GM12878 (cell line): ENCODE results near the gene IL20RB. TPM values are rescaled to one million over a fixed set of nuclear protein-coding genes. Genes with fewer than 3 reads are reported as not detected.

ENCODE experiments used
- ATAC-seq: fragments of 200-7000 bp; cut with Tn5 transposase; 3 replicates; pipeline ENCODE4 v1.9.1; 2020; ENCODE audit warnings: mild to moderate bottlenecking, moderate library complexity
- BruUV-seq: library from RNA; stranded (reverse); fragments of 400-500 nt; replicated peaks from 2 replicates; lab custom pipeline; 2021; lab: Mats Ljungman, UMichigan
- CTCF ChIA-PET: fragments of 300-600 bp; sonication (Branson Sonifier 250); formaldehyde crosslinking; extraction: SDS; loops from one replicate; lab custom pipeline; 2021; ENCODE audit warnings: inconsistent platforms; lab: Yijun Ruan, JAX
- POLR2A ChIA-PET: fragments of 350-600 bp; formaldehyde crosslinking; extraction: SDS; loops from one replicate; lab custom pipeline; 2021; ENCODE audit warnings: inconsistent platforms; lab: Charles Lee
- RAD21 ChIA-PET: fragments of 300-600 bp; sonication (Branson Sonifier 250); formaldehyde crosslinking; loops from one replicate; lab custom pipeline; 2023; ENCODE audit warnings: antibody characterized with exemption; ENCODE audit not compliant: unreplicated experiment; lab: Charles Lee
- SMC1A ChIA-PET: fragments of 300-600 bp; sonication (Branson Sonifier 250); formaldehyde crosslinking; loops from one replicate; lab custom pipeline; 2023; ENCODE audit not compliant: unreplicated experiment, uncharacterized antibody; lab: Charles Lee
- DNase-seq: peaks from one replicate; pipeline ENCODE4 v3.0.0-alpha.2; 2011; ENCODE audit warnings: low read depth, low spot score
- FAIRE-seq: peaks from 3 replicates; lab custom pipeline; 2011; peaks lifted over from hg19 to GRCh38; lab: Jason Lieb, UNC
- H2AFZ ChIP-seq: 2 replicates; pipeline ENCODE4 v1.6.0; 2011; ENCODE audit warnings: low read depth, low read length, control low read depth; ENCODE audit not compliant: control insufficient read depth
- H3K27ac ChIP-seq: 2 replicates; pipeline ENCODE4 v1.5.1; 2011; ENCODE audit warnings: control low read depth; ENCODE audit not compliant: control insufficient read depth, insufficient read depth
- H3K27me3 ChIP-seq, 2 experiments: replicated peaks in 1 of 2; 2 replicates each; pipeline versions ENCODE4 v1.6.0 to v1.6.1; 2011; ENCODE audit warnings: low read length in 1 of 2; ENCODE audit not compliant: control insufficient read depth in 2 of 2, insufficient read depth in 2 of 2
- H3K36me3 ChIP-seq, 2 experiments: 2 replicates each; pipeline ENCODE4 v1.5.1; 2011; ENCODE audit warnings: low read length in 1 of 2; ENCODE audit not compliant: control insufficient read depth in 2 of 2, insufficient read depth in 2 of 2
- H3K4me1 ChIP-seq: 2 replicates; pipeline ENCODE4 v1.6.1; 2011; ENCODE audit warnings: mild to moderate bottlenecking, low read length, moderate library complexity, mixed read lengths; ENCODE audit not compliant: control insufficient read depth, insufficient read depth
- H3K4me2 ChIP-seq: 2 replicates; pipeline ENCODE4 v1.6.0; 2011; ENCODE audit warnings: control low read depth; ENCODE audit not compliant: control insufficient read depth, insufficient read depth
- H3K4me3 ChIP-seq: fragments of 200-600 bp; sonication (generic); 2 replicates; pipeline ENCODE4 v1.5.1; 2016
- H3K79me2 ChIP-seq: 2 replicates; pipeline ENCODE4 v1.6.0; 2011; ENCODE audit warnings: low read length; ENCODE audit not compliant: control insufficient read depth, insufficient read depth
- H3K9ac ChIP-seq: 2 replicates; pipeline ENCODE4 v1.8.0; 2011; ENCODE audit warnings: low read length, control low read depth, mixed read lengths; ENCODE audit not compliant: control insufficient read depth, insufficient read depth
- H3K9me3 ChIP-seq: replicated peaks from 3 replicates; pipeline ENCODE4 v1.5.1; 2011; ENCODE audit warnings: mild to moderate bottlenecking, low read length; ENCODE audit not compliant: control insufficient read depth, insufficient read depth
- H4K20me1 ChIP-seq: 2 replicates; pipeline ENCODE4 v1.6.0; 2011; ENCODE audit not compliant: control insufficient read depth, insufficient read depth
- ATF7 ChIP-seq: fragments of 450-650 bp; IDR thresholded peaks from 2 replicates; pipeline ENCODE4 v1.6.1; 2016; ENCODE audit warnings: low read depth, mild to moderate bottlenecking
- BCL11A ChIP-seq: IDR thresholded peaks from 2 replicates; pipeline ENCODE4 v1.6.1; 2011; ENCODE audit warnings: low read depth, low read length
- IRF4 ChIP-seq: IDR thresholded peaks from 2 replicates; pipeline ENCODE4 v1.6.1; 2011; ENCODE audit warnings: low read depth, low read length
- KDM1A ChIP-seq: fragments of 200-600 bp; sonication (generic); IDR thresholded peaks from 2 replicates; pipeline ENCODE4 v1.6.1; 2016; ENCODE audit warnings: borderline replicate concordance
- MTA3 ChIP-seq: IDR thresholded peaks from 2 replicates; pipeline ENCODE4 v1.6.1; 2012; ENCODE audit warnings: low read length, inconsistent platforms, borderline replicate concordance
- RCOR1 ChIP-seq: conservative IDR thresholded peaks from 2 replicates; pipeline ENCODE4 v1.6.1; 2012; ENCODE audit warnings: low read depth, low read length, improper control_type of control experiment
- SIN3A ChIP-seq: IDR thresholded peaks from 2 replicates; pipeline ENCODE4 v1.6.1; 2012; ENCODE audit warnings: low read depth, low read length, improper control_type of control experiment
- whole genome bisulfite sequencing: methylation state at CpG from one replicate; pipeline ENCODE4 v1.1.6; 2016; ENCODE audit warnings: low lambda C conversion rate; ENCODE audit not compliant: insufficient replicate concordance, insufficient coverage; ENCODE audit errors: missing lambda C conversion rate; 5-methylcytosine and 5-hydroxymethylcytosine counted together
- in situ Hi-C: fragments of 300-500 bp; cut with MboI; formaldehyde crosslinking; loops from 9 replicates; pipeline ENCODE4 v1.14.3; 2018; ENCODE audit warnings: mixed read lengths
- intact Hi-C: fragments of 100-400 bp; cut with micrococcal nuclease; formaldehyde crosslinking; loops from one replicate; pipeline ENCODE4 v1.14.2; 2022; ENCODE audit not compliant: unreplicated experiment
- polyA plus RNA-seq, 11 experiments: library from polyadenylated mRNA; depleted of rRNA in 4 of 11; unstranded in 6 of 11; stranded (reverse) in 5 of 11; fragments of >200 nt; fragmentation: Nextera tagmentation in 4 of 11; fragmentation: Illumina TruSeq in 1 of 11; extraction: Ambion mirVana in 4 of 11; extraction: Trizol in 1 of 11; gene quantifications; 1 replicate in 1 of 11; 2 replicates in 10 of 11; pipeline versions ENCODE4 v1.2.1 to v1.2.3, GENCODE V29; 2011 to 2016; ENCODE audit warnings: inconsistent platforms in 2 of 11, missing spikeins in 2 of 11, low read depth in 1 of 11
- total RNA-seq, 4 experiments: library from RNA; depleted of rRNA in 3 of 4; stranded (reverse); fragments of >200 nt in 3 of 4; fragmentation: Illumina TruSeq in 1 of 4; extraction: Trizol in 1 of 4; gene quantifications; 2 replicates each; pipeline versions ENCODE4 v1.2.1 to v1.2.3, GENCODE V29; 2013 to 2021
- TF ChIP-seq, protein P1 (sequence below): IDR thresholded peaks from 2 replicates; pipeline ENCODE4 v1.6.1; 2012; ENCODE audit warnings: low read depth, low read length, improper control_type of control experiment
- TF ChIP-seq, protein P2 (sequence below): fragments of 450-650 bp; formaldehyde crosslinking; IDR thresholded peaks from 2 replicates; pipeline ENCODE4 v1.5.0; 2022; ENCODE audit warnings: mild to moderate bottlenecking, missing genetic modification characterization
- TF ChIP-seq, protein P3 (sequence below): IDR thresholded peaks from 2 replicates; pipeline ENCODE4 v1.6.1; 2012; ENCODE audit warnings: low read length, inconsistent platforms

IL20RB gene
- total and polyA plus RNA-seq, 10 of the 15 experiments (the other 5 are each of a cell fraction or from before 2014, with no cell fraction given): 0.21 to 1.1 (median 0.54) TPM

DNA sequence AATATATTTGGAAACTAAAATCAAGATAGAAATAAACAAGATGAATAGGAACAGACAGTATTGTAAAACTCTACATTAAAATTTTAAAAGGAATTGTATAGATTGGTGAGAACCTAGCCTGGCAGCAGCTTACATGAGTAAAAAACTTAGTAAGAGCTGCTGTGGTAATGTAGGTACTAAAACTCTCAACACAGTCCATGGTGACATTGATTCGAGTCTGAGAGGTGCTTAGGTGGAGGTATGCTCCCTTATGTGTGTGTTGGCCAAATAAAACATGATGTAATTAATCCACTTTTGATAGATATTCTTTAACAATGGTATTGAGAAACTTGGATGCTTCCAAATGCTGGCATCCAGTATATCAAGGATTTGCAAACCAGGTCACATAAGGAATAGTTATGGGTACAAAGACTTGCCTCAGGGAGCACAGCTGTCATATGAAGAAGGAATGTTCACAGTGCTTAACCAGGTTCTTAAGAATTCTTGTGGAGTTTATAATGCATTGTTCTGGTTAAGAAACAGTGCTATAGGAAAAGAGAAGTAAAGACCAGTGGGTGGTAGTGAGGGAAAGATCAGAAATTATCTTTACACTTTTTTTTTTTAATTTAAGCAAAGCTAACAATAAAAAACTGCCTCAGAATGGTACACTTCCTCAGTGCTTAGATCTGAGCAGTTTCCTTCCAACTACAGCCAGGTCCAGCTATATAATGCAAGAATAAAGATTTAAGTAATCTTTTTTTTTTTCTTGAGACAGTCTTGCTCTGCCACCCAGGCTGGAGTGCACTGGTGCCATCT lies 24.6 kb upstream of the IL20RB start:
- H3K9ac ChIP-seq: no peak overlapping the region
- TF ChIP-seq, protein P1, sequence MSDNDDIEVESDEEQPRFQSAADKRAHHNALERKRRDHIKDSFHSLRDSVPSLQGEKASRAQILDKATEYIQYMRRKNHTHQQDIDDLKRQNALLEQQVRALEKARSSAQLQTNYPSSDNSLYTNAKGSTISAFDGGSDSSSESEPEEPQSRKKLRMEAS: no peak
- TF ChIP-seq SIN3A: no peak
- no peak for TF ChIP-seq IRF4
- TF ChIP-seq, protein P2, sequence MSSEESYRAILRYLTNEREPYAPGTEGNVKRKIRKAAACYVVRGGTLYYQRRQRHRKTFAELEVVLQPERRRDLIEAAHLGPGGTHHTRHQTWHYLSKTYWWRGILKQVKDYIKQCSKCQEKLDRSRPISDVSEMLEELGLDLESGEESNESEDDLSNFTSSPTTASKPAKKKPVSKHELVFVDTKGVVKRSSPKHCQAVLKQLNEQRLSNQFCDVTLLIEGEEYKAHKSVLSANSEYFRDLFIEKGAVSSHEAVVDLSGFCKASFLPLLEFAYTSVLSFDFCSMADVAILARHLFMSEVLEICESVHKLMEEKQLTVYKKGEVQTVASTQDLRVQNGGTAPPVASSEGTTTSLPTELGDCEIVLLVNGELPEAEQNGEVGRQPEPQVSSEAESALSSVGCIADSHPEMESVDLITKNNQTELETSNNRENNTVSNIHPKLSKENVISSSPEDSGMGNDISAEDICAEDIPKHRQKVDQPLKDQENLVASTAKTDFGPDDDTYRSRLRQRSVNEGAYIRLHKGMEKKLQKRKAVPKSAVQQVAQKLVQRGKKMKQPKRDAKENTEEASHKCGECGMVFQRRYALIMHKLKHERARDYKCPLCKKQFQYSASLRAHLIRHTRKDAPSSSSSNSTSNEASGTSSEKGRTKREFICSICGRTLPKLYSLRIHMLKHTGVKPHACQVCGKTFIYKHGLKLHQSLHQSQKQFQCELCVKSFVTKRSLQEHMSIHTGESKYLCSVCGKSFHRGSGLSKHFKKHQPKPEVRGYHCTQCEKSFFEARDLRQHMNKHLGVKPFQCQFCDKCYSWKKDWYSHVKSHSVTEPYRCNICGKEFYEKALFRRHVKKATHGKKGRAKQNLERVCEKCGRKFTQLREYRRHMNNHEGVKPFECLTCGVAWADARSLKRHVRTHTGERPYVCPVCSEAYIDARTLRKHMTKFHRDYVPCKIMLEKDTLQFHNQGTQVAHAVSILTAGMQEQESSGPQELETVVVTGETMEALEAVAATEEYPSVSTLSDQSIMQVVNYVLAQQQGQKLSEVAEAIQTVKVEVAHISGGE (CRISPR knock-in tag): no peak
- TF ChIP-seq ATF7: no peak
- TF ChIP-seq MTA3: no peak
- TF ChIP-seq, protein P3, sequence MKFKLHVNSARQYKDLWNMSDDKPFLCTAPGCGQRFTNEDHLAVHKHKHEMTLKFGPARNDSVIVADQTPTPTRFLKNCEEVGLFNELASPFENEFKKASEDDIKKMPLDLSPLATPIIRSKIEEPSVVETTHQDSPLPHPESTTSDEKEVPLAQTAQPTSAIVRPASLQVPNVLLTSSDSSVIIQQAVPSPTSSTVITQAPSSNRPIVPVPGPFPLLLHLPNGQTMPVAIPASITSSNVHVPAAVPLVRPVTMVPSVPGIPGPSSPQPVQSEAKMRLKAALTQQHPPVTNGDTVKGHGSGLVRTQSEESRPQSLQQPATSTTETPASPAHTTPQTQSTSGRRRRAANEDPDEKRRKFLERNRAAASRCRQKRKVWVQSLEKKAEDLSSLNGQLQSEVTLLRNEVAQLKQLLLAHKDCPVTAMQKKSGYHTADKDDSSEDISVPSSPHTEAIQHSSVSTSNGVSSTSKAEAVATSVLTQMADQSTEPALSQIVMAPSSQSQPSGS: no peak
- no peak for TF ChIP-seq RCOR1
- TF ChIP-seq KDM1A: no peak
- no peak for TF ChIP-seq BCL11A
- H3K4me1 ChIP-seq: peaks cover 9% of the 10 kb centered on the region; the same call in 1 of the 2 replicates
- in situ Hi-C loops (no loop called here), intact Hi-C loops (no loop called here)
- ChIA-PET CTCF (no interaction called here), RAD21 (interaction anchor here (1.0 to 1.6 kb wide), 5 partner anchors 12 to 181 kb away, joined by 3 to 6 read pairs (median 4); partner anchors contain the start of genes NCK1 and STAG1), SMC1A (interaction anchor here (0.8 to 1.5 kb wide), 9 partner anchors 9 to 96 kb away, joined by 3 to 6 read pairs (median 4); partner anchors contain the start of gene NCK1), POLR2A (no interaction called here)
- peak; percentile 67 for ATAC-seq
- H2AFZ ChIP-seq: no peak overlapping the region
- H3K36me3 ChIP-seq: peaks cover 0 to 9% of the 10 kb centered on the region in 2 experiments; a peak in 1 of 4 replicates
- H3K27ac ChIP-seq: peak overlapping the region; percentile 59
- FAIRE-seq: no peak
- H3K9me3 ChIP-seq: peaks cover 7% of the 10 kb centered on the region
- DNase-seq: no peak
- TSS peak; percentile 8 for BruUV-seq
- 37% methylated on average over 1 of the region's 1 CpG for WGBS
- H4K20me1 ChIP-seq: no peaks in the 10 kb centered on the region
- no peaks in the 10 kb centered on the region for H3K27me3 ChIP-seq
- no peak overlapping the region for H3K4me2 ChIP-seq
- no peak overlapping the region for H3K4me3 ChIP-seq
- peaks cover 26% of the 10 kb centered on the region for H3K79me2 ChIP-seq
